Nephron progenitor cell (in vitro differentiated cells): ENCODE data around the gene AKR1D1.

ENCODE experiments used
- DNase-seq: peaks from one replicate; pipeline ENCODE4 v3.0.0; 2021
- H3K27ac Mint-ChIP-seq: 2 replicates; pipeline ENCODE4 v1.8.0; 2021; ENCODE audit warnings: mild to moderate bottlenecking, moderate library complexity, mixed read lengths
- H3K27me3 Mint-ChIP-seq: 2 replicates; pipeline ENCODE4 v1.8.0; 2021; ENCODE audit warnings: mild to moderate bottlenecking, low read depth, mixed read lengths; ENCODE audit not compliant: poor library complexity
- H3K36me3 Mint-ChIP-seq: 2 replicates; pipeline ENCODE4 v1.8.0; 2021; ENCODE audit warnings: low read depth, mixed read lengths
- H3K4me1 Mint-ChIP-seq: 2 replicates; pipeline ENCODE4 v1.8.0; 2021; ENCODE audit warnings: mixed read lengths
- H3K4me3 Mint-ChIP-seq: 2 replicates; pipeline ENCODE4 v1.8.0; 2021; ENCODE audit warnings: mild to moderate bottlenecking, moderate library complexity, mixed read lengths
- H3K9me3 Mint-ChIP-seq: 2 replicates; pipeline ENCODE4 v1.8.0; 2021; ENCODE audit warnings: mild to moderate bottlenecking, moderate library complexity, mixed read lengths
- TF ChIP-seq, protein P1 (sequence below): fragments of 200-600 bp; sonication (generic); IDR thresholded peaks from 2 replicates; pipeline ENCODE4 v1.5.0; 2021; ENCODE audit warnings: antibody characterized with exemption

Gene AKR1D1

DNA sequence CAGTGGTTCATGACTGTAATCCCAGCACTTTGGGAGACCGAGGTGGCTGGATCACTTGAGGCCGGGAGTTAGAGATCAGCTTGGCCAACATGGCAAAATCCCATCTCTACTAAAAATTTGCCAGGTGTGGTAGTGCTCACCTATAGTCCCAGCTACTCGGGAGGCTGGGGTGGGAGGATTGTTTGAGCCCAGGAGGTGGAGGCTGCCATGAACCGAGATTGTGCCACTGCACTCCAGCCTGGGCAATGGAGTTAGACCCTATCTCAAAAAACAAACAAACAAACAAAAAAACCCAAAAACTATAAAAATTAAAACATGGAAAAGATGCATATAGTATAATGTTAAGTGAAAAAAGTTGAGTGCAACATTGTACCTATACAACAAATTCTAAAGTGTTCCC, 81.4 kb downstream of the AKR1D1 start:
- H3K9me3 Mint-ChIP-seq, result no peaks in the 10 kb centered on the region
- no peaks in the 10 kb centered on the region for H3K4me1 Mint-ChIP-seq
- no peaks in the 10 kb centered on the region for H3K36me3 Mint-ChIP-seq
- no peak for DNase-seq
- H3K27me3 Mint-ChIP-seq, result no peaks in the 10 kb centered on the region
- TF ChIP-seq, protein P1, sequence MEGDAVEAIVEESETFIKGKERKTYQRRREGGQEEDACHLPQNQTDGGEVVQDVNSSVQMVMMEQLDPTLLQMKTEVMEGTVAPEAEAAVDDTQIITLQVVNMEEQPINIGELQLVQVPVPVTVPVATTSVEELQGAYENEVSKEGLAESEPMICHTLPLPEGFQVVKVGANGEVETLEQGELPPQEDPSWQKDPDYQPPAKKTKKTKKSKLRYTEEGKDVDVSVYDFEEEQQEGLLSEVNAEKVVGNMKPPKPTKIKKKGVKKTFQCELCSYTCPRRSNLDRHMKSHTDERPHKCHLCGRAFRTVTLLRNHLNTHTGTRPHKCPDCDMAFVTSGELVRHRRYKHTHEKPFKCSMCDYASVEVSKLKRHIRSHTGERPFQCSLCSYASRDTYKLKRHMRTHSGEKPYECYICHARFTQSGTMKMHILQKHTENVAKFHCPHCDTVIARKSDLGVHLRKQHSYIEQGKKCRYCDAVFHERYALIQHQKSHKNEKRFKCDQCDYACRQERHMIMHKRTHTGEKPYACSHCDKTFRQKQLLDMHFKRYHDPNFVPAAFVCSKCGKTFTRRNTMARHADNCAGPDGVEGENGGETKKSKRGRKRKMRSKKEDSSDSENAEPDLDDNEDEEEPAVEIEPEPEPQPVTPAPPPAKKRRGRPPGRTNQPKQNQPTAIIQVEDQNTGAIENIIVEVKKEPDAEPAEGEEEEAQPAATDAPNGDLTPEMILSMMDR, result no peak
- no peak overlapping the region for H3K27ac Mint-ChIP-seq
- H3K4me3 Mint-ChIP-seq, result no peak overlapping the region

DNA sequence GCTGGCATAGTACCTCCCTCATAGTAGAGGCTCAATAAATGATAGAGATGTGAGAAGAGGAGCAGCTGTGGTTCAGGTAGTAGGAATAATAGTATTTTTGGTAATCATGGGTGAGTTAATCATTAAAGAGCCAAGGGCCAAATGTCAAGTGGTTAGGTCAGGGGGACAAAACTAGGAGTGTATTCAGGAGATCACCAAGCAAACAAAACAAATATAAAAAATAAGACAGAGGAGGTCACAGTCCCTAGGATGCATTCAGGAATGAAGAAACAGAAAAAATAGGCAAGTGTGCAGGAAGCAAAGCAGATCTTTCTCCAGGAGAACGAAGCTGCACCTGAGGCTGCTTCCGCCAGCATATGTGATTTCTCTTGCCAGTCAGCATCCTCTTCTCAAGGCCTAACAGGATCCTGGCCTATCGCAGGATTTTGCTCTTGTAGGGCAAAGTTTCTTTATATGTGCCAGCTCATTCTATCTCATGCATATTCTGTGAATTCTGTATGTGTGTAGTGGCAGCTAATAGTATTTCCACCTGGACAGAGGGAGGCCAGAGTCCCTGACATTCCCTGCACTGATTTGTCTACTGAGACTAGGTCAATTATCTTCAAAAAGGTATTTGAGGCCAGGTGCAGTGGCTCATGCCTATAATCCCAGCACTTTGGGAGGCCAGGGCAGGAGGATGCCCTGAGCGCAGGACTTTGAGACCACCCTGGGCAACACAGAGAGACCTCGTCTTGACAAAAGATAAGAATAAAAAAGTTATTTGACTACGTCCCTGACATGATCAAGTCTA, 82.7 kb downstream of the AKR1D1 start:
- no peak overlapping the region for H3K27ac Mint-ChIP-seq
- peaks cover under 1% of the 10 kb centered on the region for H3K36me3 Mint-ChIP-seq

DNA sequence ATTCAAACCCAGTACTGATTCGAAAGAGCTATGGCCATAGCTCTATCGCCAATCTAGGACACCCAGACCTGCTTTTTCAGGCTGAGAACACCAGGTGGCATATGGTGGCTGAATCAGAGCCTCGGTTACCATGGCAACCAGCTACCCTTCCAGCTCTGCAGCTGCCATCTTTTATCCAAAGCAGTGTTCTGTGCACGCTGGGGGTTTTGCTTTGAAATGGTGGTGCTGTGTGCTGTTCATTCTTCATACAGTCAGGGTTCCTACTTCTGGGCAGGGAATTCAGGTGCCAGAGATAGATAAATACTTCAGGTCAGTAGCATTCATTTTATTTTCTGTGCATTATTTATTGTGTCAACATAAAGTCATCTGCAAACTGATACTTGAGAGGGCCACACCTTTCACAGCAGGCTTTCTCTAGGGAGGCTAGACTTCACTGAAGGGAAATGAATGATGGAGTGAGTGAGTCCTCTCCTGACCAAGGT, 85.4 kb downstream of the AKR1D1 start:
- H3K4me3 Mint-ChIP-seq, result no peak overlapping the region
- DNase-seq, result peak; percentile 76
- peaks cover 14% of the 10 kb centered on the region for H3K36me3 Mint-ChIP-seq
- no peaks in the 10 kb centered on the region for H3K4me1 Mint-ChIP-seq
- peaks cover 35% of the 10 kb centered on the region for H3K9me3 Mint-ChIP-seq
- TF ChIP-seq, protein P1, result peak; percentile 57
- H3K27ac Mint-ChIP-seq, result no peak overlapping the region
- H3K27me3 Mint-ChIP-seq, result no peaks in the 10 kb centered on the region

More for the DNA sequence above, 82.7 kb downstream of the AKR1D1 start:
- TF ChIP-seq, protein P1, result no peak
- no peak overlapping the region for H3K4me3 Mint-ChIP-seq
- no peak for DNase-seq
- H3K27me3 Mint-ChIP-seq, result no peaks in the 10 kb centered on the region
- no peaks in the 10 kb centered on the region for H3K4me1 Mint-ChIP-seq
- H3K9me3 Mint-ChIP-seq, result peaks cover 10% of the 10 kb centered on the region

DNA sequence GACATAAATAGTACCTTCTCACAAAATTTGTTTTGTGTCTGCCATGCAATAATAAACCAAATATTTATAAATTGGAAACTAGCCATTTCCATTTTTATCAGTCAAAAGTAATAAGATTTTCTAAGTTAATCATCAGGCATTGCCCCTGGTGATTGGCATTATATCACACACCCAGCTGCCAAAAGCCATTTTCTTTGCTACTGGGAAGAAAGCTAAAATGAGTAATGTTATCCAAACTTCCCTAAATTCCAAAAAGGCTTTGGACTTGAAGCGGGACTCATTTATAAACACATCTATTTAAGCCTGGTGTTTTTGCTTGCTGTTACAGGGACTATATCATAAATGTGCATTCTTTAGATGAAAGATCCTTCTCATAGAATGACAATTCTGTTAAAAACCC, 86.0 kb downstream of the AKR1D1 start:
- peaks cover 14% of the 10 kb centered on the region for H3K36me3 Mint-ChIP-seq
- no peaks in the 10 kb centered on the region for H3K27me3 Mint-ChIP-seq
- no peak overlapping the region for H3K27ac Mint-ChIP-seq
- no peak overlapping the region for H3K4me3 Mint-ChIP-seq
- TF ChIP-seq, protein P1, result no peak
- H3K9me3 Mint-ChIP-seq, result peaks cover 40% of the 10 kb centered on the region
- no peak for DNase-seq
- no peaks in the 10 kb centered on the region for H3K4me1 Mint-ChIP-seq

DNA sequence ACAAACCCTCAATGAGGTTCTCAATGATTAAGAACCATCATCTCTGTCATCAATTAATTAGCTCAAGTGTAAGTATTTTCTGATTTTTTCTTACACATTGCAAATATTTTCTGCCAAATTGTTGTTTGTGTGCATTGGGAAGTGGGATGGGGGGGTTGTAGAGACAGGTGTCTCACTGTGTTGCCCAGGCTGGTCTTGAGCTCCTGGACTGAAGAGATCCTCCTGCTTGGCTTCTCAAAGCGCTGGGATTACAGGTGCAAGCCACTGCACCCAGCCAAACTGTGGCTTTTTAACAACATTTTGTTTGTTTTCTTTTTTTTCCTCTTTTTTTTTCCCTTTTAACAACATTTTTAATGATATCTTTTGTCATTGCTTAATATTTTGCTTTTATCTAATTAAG, 87.5 kb downstream of the AKR1D1 start:
- TF ChIP-seq, protein P1, result no peak
- Mint-ChIP-seq H3K27me3 (no peaks in the 10 kb centered on the region), H3K4me3 (no peak overlapping the region), H3K9me3 (peaks cover 47% of the 10 kb centered on the region), H3K27ac (no peak overlapping the region), H3K36me3 (peaks cover 14% of the 10 kb centered on the region), H3K4me1 (peaks cover 6% of the 10 kb centered on the region)
- DNase-seq, result no peak

- TF ChIP-seq, protein P1, result no peak
- Mint-ChIP-seq H3K27me3 (no peaks in the 10 kb centered on the region), H3K4me1 (peaks cover 14% of the 10 kb centered on the region), H3K36me3 (peaks cover 14% of the 10 kb centered on the region), H3K27ac (no peak overlapping the region), H3K4me3 (no peak overlapping the region), H3K9me3 (peaks cover 51% of the 10 kb centered on the region)
- no peak for DNase-seq
Measured at GRCh38 chr7:138164804-138165203, 88.5 kb downstream of the AKR1D1 start.
